Activated gamma-delta T cell treated with anti-CD3 and anti-CD28 coated beads, Interleukin-2, amount 50 U/mL, for 16 hours (primary cell): ENCODE results near the gene IDH3B.
A peak's percentile ranks its signal among the peaks of the same experiment; 100 is the strongest.
"Not testable (repeated sequence)": the region's sequence is repeated elsewhere in the genome, so short reads cannot be mapped to it uniquely, and the experiment has no call there.

ENCODE experiments used
- DNase-seq: peaks from one replicate; pipeline ENCODE4 v3.0.0-alpha.2; 2020; ENCODE audit warnings: low read depth

The IDH3B gene

GRCh38 chr20:2694519-2694918, 30.5 kb upstream of the IDH3B start:
- no peak for DNase-seq

GRCh38 chr20:2694008-2694471, 30.0 kb upstream of the IDH3B start:
- DNase-seq: no peak

GRCh38 chr20:2693286-2694007, 29.4 kb upstream of the IDH3B start:
- peak; percentile 32 for DNase-seq

DNA sequence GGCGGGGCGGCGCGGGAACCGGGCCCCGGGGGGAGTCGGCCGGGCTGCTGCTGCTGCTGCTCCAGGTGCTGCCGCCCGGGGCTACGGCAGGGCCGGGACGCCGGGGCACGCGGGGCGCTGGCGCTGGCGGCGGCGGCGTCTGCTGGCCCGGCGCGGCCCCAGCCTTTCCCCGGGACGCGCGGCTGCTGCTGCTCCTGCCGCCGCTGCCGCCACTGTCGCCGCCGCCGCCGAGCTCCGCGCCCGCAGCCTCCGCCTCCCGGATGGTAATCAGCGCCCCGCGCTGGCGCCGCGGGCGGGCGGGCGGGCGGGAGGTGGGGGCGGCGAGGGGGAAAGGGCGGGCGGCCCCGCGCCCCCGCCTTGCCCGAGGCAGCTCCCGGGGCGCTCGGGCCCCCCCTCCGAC, 28.9 kb upstream of the IDH3B start:
- DNase-seq: no peak

DNA sequence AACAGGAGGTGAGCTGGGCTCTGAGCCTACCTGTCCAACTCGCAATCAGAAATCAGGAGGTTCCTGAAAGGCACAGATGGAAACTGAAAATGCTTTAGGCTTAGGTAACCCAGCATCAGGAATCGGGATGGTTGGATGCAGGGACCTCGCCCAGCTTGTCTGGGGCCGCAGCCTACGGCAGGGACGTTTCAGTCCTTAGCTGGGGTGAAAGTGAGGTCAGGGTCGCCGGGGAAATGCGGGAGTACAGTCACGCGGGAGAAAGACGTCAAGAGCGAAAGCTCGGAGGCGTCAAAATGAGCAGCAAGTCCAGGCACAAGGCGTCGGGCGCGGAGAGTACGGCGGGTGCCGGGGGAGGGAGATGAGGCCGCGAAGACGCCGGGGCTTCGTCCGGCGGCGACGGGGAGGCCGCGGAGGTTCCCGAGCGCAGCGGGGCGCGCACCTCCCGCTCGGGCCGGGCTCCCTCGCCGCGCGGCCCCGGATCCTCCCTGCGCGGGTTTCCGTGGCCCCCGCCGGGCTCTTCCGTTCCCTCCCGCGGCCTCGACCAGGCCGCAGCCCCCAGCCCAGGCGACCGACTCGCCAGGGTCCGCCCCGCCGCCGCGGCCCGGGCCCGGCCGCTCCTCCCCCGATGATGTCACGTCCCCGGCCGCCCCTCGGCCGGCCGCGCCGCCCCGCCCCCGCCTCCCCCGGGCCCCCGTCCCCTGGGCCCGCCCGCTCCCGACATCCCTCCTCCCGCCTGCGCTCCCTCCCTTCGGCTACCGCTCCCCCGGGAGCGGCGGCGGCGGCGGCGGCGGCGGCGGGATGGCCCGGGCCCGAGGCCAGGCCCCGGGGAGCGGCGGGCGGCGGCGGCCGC, 28.2 kb upstream of the IDH3B start, which contains the start of gene EBF4:
EBF4 (plus strand) TSS at position 745 of the 850 bp plus-strand sequence. CDS start 866 bp downstream, outside the sequence.
- no peak for DNase-seq

- DNase-seq: no peak
These were observed 27.6 kb upstream of the IDH3B start for GRCh38 chr20:2691663-2692035.

- DNase-seq: no peak
These were observed 27.1 kb upstream of the IDH3B start for GRCh38 chr20:2691127-2691526.

- no peak for DNase-seq
These were observed 26.7 kb upstream of the IDH3B start for GRCh38 chr20:2690718-2691117.

DNA sequence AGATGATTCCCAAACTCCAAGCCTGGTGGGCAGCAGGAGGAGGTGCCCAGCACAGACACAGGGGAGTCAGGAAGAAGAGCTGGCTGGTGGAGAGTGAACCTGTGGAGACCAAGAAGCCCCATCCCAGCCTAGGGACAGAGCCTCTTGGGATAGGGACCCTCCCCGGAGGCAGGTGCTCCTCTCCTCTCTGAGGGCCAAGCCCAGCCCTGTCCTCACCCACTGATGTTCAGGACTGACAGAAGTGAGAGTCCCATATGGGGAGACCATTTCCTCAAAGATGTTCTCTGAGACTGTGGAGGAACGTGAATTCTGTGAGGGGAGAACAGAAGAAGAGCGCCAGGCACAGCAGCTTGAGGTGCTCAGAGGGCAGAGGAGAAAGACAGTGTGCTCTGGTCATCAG, 26.2 kb upstream of the IDH3B start:
- DNase-seq: no peak

- DNase-seq: peak; percentile 66
These were observed 24.1 kb upstream of the IDH3B start for GRCh38 chr20:2688041-2688591.

GRCh38 chr20:2687514-2687913, 23.5 kb upstream of the IDH3B start:
- DNase-seq: no peak

- DNase-seq: not testable (repeated sequence)
These were observed 20.8 kb upstream of the IDH3B start for GRCh38 chr20:2684817-2685216.

- DNase-seq: not testable (repeated sequence)
These were observed 18.0 kb upstream of the IDH3B start for GRCh38 chr20:2682040-2682439.

DNA sequence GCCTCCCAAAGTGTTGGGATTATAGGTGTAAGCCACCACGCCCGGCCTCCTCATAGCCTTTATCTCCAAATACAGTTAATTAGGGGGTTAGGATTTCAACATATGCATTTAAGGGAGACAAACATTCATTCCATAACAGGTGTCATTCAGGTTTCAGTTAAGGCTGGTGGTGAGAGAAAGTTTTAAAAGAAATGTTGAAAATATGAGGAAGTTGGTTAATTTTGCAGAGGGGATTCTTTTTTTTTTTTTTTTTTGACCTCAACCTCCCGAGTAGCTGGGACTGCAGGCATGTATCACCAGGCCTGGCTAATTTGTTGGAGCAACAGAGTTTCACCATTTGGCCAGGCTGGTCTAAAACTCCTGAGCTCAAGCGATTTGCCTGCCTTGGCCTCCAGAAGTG, 16.0 kb upstream of the IDH3B start:
- no peak for DNase-seq

- no peak for DNase-seq
These were observed 9.4 kb upstream of the IDH3B start for GRCh38 chr20:2673453-2673852.

GRCh38 chr20:2672446-2672845, 8.4 kb upstream of the IDH3B start:
- no peak for DNase-seq

GRCh38 chr20:2671977-2672376, 8.0 kb upstream of the IDH3B start:
- no peak for DNase-seq

- no peak for DNase-seq
These were observed 591 bp downstream of the IDH3B start for GRCh38 chr20:2663364-2663886.

- no peak for DNase-seq
These were observed 4.5 kb downstream of the IDH3B start for GRCh38 chr20:2659547-2659946.

- no peak for DNase-seq
These were observed 5.3 kb downstream of the IDH3B start for GRCh38 chr20:2658414-2659354.

GRCh38 chr20:2657674-2658073, 6.3 kb downstream of the IDH3B start:
- DNase-seq: no peak

- no peak for DNase-seq
These were observed 6.8 kb downstream of the IDH3B start for GRCh38 chr20:2657241-2657640.
